ENCODE results near the gene COX20.

DNA sequence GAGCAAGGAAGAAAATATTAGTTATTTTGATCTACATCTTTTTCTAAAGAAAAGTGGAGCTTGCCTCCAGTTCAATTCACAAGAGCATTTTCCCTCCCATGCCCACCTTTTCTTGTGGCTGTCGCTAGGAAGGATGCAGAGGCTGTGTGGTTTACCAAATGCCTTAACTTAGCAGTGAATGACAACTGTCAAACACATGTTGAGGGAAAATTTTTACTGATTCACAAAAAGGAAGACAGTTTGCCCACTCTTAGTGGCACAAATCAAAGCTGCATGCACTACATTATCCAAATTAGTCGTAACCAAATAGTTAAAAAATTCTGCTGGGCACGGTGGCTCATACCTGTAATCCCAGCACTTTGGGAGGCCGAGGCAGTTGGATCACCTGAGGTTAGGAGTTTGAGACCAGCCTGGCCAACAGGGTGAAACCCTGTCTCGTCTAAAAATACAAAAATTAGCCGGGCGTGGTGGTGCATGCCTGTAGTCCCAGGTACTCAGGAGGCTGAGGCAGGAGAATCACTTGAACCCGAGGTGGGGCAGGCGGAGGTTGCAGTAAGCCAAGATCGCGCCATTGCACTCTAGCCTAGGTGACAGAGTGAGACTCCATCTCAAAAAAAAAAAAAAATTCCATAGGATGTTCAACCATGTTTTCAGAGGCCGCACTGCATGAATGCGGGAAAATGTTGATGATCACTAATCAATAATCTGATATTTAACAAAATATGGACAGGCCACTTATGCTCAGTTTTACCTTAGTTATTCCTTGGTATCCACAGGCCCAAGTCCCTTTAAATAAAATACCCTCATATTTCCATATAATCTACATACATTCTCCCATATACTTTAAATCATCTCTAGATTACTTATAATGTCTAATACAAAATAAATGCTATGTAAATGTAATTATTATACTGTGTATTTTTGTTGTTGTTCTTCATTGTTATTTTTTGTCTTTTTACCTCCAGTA lies 9.0 kb downstream of the COX20 start:
- TF ChIP-seq, protein P1, sequence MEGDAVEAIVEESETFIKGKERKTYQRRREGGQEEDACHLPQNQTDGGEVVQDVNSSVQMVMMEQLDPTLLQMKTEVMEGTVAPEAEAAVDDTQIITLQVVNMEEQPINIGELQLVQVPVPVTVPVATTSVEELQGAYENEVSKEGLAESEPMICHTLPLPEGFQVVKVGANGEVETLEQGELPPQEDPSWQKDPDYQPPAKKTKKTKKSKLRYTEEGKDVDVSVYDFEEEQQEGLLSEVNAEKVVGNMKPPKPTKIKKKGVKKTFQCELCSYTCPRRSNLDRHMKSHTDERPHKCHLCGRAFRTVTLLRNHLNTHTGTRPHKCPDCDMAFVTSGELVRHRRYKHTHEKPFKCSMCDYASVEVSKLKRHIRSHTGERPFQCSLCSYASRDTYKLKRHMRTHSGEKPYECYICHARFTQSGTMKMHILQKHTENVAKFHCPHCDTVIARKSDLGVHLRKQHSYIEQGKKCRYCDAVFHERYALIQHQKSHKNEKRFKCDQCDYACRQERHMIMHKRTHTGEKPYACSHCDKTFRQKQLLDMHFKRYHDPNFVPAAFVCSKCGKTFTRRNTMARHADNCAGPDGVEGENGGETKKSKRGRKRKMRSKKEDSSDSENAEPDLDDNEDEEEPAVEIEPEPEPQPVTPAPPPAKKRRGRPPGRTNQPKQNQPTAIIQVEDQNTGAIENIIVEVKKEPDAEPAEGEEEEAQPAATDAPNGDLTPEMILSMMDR (IDR thresholded peaks at IDR 0.05) = no peak
- no peak for TF ChIP-seq POLR2A (IDR thresholded peaks at IDR 0.05)
- no peak for TF ChIP-seq POLR2AphosphoS5 (IDR thresholded peaks at IDR 0.05)
- no peak for TF ChIP-seq EP300 (IDR thresholded peaks at IDR 0.05)

All from stomach (tissue), 4 donors.